ENCODE data around the gene ERCC8.

ERCC8 gene

DNA sequence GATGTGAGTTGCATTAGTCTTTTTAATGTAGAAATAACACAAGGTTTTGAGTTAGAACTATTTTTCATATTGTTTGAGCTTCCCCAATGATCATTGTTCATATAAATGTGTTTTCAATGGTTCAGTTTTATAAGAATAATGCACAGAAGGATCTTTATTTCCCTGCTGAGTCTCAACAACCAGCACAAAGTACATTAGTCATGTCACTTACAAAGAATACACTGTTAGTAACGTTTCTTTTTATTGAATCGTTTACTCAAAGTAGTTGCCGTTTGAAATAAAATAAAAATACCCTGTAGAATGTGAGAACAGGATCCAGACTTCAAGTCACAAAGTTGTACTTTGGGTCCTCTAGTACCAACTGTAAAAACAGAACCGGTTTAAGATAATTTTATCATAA, 41.5 kb downstream of the ERCC8 start:
- H4K91ac ChIP-seq (ENCODE audit: low read length) = no peak overlapping the region
- no peak overlapping the region for H2BK12ac ChIP-seq (ENCODE audit: low read length in 2 of 2)
- no peak overlapping the region for H2BK120ac ChIP-seq (ENCODE audit: low read depth, low read length)
- WGBS = 100% methylated on average over 4 of the region's 4 CpGs
- no peak overlapping the region for H2BK15ac ChIP-seq (ENCODE audit: low read depth, poor library complexity, severe bottlenecking)
- no peak overlapping the region for H3K23ac ChIP-seq (ENCODE audit: low read length in 2 of 2)
- no peak overlapping the region for H3K18ac ChIP-seq (ENCODE audit: low read depth in 1 of 2, low read length in 2 of 2)
- no peaks in the 10 kb centered on the region for H3K27me3 ChIP-seq (ENCODE audit: control insufficient read depth in 1 of 2, insufficient read depth in 1 of 2, low read length in 2 of 2)
- no peaks in the 10 kb centered on the region for H3K9me3 ChIP-seq (ENCODE audit: control insufficient read depth, low read length)
- no peaks in the 10 kb centered on the region for H3K79me1 ChIP-seq (replicated peaks; ENCODE audit: low read length, poor library complexity, severe bottlenecking)
- H2AFZ ChIP-seq (ENCODE audit: low read depth, low read length) = no peak overlapping the region
- DNase-seq = no peak
- no peak overlapping the region for H2BK5ac ChIP-seq (ENCODE audit: low read depth, low read length, poor library complexity, severe bottlenecking)
- no peak overlapping the region for H3K27ac ChIP-seq (ENCODE audit: low read length, poor library complexity, severe bottlenecking)
- no peak overlapping the region for H3K4me2 ChIP-seq (ENCODE audit: low read length, poor library complexity, severe bottlenecking)
- H3K9ac ChIP-seq (ENCODE audit: low read length) = no peak overlapping the region
- H3K36me3 ChIP-seq (ENCODE audit: control insufficient read depth in 1 of 2, insufficient read depth in 2 of 2, low read depth in 1 of 2, low read length in 2 of 2) = peaks cover 0 to 7% of the 10 kb centered on the region in 2 experiments
- H2AK5ac ChIP-seq (ENCODE audit: low read length, severe bottlenecking) = no peak overlapping the region
- no peak overlapping the region for H4K8ac ChIP-seq (ENCODE audit: low read length)
- H3K14ac ChIP-seq (ENCODE audit: low read length in 2 of 2) = no peak overlapping the region
- no peaks in the 10 kb centered on the region for H3K4me1 ChIP-seq (ENCODE audit: control insufficient read depth, insufficient read depth, low read depth, low read length)
- H3K4ac ChIP-seq (ENCODE audit: low read depth in 1 of 2, low read length in 2 of 2) = no peak overlapping the region
- H3K4me3 ChIP-seq (ENCODE audit: insufficient read depth in 1 of 2, low read depth in 1 of 2, low read length in 2 of 2) = no peak overlapping the region

DNA sequence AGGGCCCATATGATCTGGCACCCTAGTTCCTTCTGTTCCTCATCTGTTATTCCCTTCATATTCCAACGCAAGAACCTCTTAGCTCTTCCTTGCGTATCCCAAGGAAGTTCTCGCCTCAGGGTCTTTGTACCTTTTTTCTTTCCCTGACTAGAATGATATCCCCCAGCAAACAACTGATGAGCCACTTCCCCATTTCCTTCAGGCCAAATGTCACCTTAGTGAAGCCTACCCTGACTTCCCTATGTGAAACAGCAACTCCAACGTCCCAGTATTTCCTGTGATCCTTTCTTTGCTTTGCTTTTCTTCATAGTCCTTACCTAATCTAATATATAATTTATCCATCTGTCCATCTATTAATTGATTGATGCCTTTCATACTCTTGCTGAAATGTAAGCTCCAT, 47.9 kb downstream of the ERCC8 start:
- H4K8ac ChIP-seq (ENCODE audit: low read length) = no peak overlapping the region
- no peak overlapping the region for H4K91ac ChIP-seq (ENCODE audit: low read length)
- no peaks in the 10 kb centered on the region for H3K79me1 ChIP-seq (replicated peaks; ENCODE audit: low read length, poor library complexity, severe bottlenecking)
- no peak overlapping the region for H3K9ac ChIP-seq (ENCODE audit: low read length)
- H2BK5ac ChIP-seq (ENCODE audit: low read depth, low read length, poor library complexity, severe bottlenecking) = no peak overlapping the region
- no peak overlapping the region for H3K14ac ChIP-seq (ENCODE audit: low read length in 2 of 2)
- H3K9me3 ChIP-seq (ENCODE audit: control insufficient read depth, low read length) = no peaks in the 10 kb centered on the region
- DNase-seq = no peak
- no peak overlapping the region for H2BK120ac ChIP-seq (ENCODE audit: low read depth, low read length)
- H3K4me1 ChIP-seq (ENCODE audit: control insufficient read depth, insufficient read depth, low read depth, low read length) = no peaks in the 10 kb centered on the region
- 93% methylated on average over 4 of the region's 4 CpGs for WGBS
- H2AK5ac ChIP-seq (ENCODE audit: low read length, severe bottlenecking) = no peak overlapping the region
- no peak overlapping the region for H3K23ac ChIP-seq (ENCODE audit: low read length in 2 of 2)
- peaks cover 11 to 47% of the 10 kb centered on the region in 2 experiments for H3K36me3 ChIP-seq (ENCODE audit: control insufficient read depth in 1 of 2, insufficient read depth in 2 of 2, low read depth in 1 of 2, low read length in 2 of 2)
- no peak overlapping the region for H3K4me3 ChIP-seq (ENCODE audit: insufficient read depth in 1 of 2, low read depth in 1 of 2, low read length in 2 of 2)
- no peak overlapping the region for H2BK12ac ChIP-seq (ENCODE audit: low read length in 2 of 2)
- H2AFZ ChIP-seq (ENCODE audit: low read depth, low read length) = no peak overlapping the region
- no peak overlapping the region for H3K4me2 ChIP-seq (ENCODE audit: low read length, poor library complexity, severe bottlenecking)
- H3K4ac ChIP-seq (ENCODE audit: low read depth in 1 of 2, low read length in 2 of 2) = no peak overlapping the region
- no peak overlapping the region for H2BK15ac ChIP-seq (ENCODE audit: low read depth, poor library complexity, severe bottlenecking)
- H3K27ac ChIP-seq (ENCODE audit: low read length, poor library complexity, severe bottlenecking) = no peak overlapping the region
- H3K18ac ChIP-seq (ENCODE audit: low read depth in 1 of 2, low read length in 2 of 2) = no peak overlapping the region
- no peaks in the 10 kb centered on the region for H3K27me3 ChIP-seq (ENCODE audit: control insufficient read depth in 1 of 2, insufficient read depth in 1 of 2, low read length in 2 of 2)

DNA sequence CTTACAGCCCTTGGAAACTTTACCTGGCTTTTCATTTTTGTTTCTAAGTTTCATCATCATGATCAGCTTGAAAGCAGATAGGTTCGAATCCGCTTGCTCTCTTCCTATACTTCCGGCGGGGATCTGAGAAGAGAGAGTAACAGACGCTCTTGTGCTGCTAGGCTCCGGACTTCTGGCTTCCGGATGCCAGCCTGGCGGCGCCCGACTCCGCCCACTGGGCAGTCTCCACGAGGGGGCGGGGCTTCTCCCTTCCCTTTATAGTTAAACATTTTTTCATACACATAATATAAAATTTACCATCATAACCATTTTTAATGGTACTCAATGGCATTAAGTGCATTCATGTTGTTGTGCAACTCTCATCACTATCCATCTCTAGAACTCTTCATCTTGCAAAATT, 51.3 kb downstream of the ERCC8 start:
- no peak overlapping the region for H2BK5ac ChIP-seq (ENCODE audit: low read depth, low read length, poor library complexity, severe bottlenecking)
- H4K91ac ChIP-seq (ENCODE audit: low read length) = no peak overlapping the region
- H4K8ac ChIP-seq (ENCODE audit: low read length) = no peak overlapping the region
- H2AK5ac ChIP-seq (ENCODE audit: low read length, severe bottlenecking) = no peak overlapping the region
- H3K4me2 ChIP-seq (ENCODE audit: low read length, poor library complexity, severe bottlenecking) = no peak overlapping the region
- H3K79me1 ChIP-seq (replicated peaks; ENCODE audit: low read length, poor library complexity, severe bottlenecking) = no peaks in the 10 kb centered on the region
- peaks cover 11 to 51% of the 10 kb centered on the region in 2 experiments for H3K36me3 ChIP-seq (ENCODE audit: control insufficient read depth in 1 of 2, insufficient read depth in 2 of 2, low read depth in 1 of 2, low read length in 2 of 2)
- DNase-seq = no peak
- H3K18ac ChIP-seq (ENCODE audit: low read depth in 1 of 2, low read length in 2 of 2) = no peak overlapping the region
- H3K27ac ChIP-seq (ENCODE audit: low read length, poor library complexity, severe bottlenecking) = no peak overlapping the region
- H3K4me1 ChIP-seq (ENCODE audit: control insufficient read depth, insufficient read depth, low read depth, low read length) = no peaks in the 10 kb centered on the region
- H2BK120ac ChIP-seq (ENCODE audit: low read depth, low read length) = no peak overlapping the region
- no peaks in the 10 kb centered on the region for H3K9me3 ChIP-seq (ENCODE audit: control insufficient read depth, low read length)
- H3K9ac ChIP-seq (ENCODE audit: low read length) = no peak overlapping the region
- no peak overlapping the region for H2BK12ac ChIP-seq (ENCODE audit: low read length in 2 of 2)
- H3K23ac ChIP-seq (ENCODE audit: low read length in 2 of 2) = no peak overlapping the region
- H3K4ac ChIP-seq (ENCODE audit: low read depth in 1 of 2, low read length in 2 of 2) = no peak overlapping the region
- WGBS = 94% methylated on average over 11 of the region's 13 CpGs
- no peaks in the 10 kb centered on the region for H3K27me3 ChIP-seq (ENCODE audit: control insufficient read depth in 1 of 2, insufficient read depth in 1 of 2, low read length in 2 of 2)
- no peak overlapping the region for H3K14ac ChIP-seq (ENCODE audit: low read length in 2 of 2)
- no peak overlapping the region for H3K4me3 ChIP-seq (ENCODE audit: insufficient read depth in 1 of 2, low read depth in 1 of 2, low read length in 2 of 2)
- no peak overlapping the region for H2AFZ ChIP-seq (ENCODE audit: low read depth, low read length)
- H2BK15ac ChIP-seq (ENCODE audit: low read depth, poor library complexity, severe bottlenecking) = no peak overlapping the region

DNA sequence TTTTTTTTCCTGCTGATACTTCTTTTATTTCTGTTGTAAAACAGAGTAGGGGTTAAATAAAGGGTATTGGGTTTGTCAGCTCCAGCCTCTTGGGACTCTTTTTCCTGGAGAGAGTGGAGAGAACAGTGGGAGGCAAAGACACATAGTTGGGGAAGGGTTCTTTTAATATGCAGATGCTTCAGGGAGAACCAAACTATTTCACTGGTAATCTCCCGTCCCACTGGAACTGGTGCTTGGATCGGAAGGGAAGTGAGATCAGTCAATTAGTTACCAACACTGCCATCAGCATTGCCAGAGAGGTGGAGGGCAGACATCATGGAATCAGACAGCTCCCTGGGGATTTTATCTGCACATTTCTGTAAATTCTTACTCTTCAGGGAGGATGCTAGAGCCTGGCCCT, 53.2 kb downstream of the ERCC8 start:
- Histone ChIP-seq H3K4me2 (ENCODE audit: low read length, poor library complexity, severe bottlenecking) (no peak overlapping the region), H3K9me3 (ENCODE audit: control insufficient read depth, low read length) (no peaks in the 10 kb centered on the region), H2BK5ac (ENCODE audit: low read depth, low read length, poor library complexity, severe bottlenecking) (no peak overlapping the region), H3K79me1 (replicated peaks; ENCODE audit: low read length, poor library complexity, severe bottlenecking) (no peaks in the 10 kb centered on the region), H3K36me3 (ENCODE audit: control insufficient read depth in 1 of 2, insufficient read depth in 2 of 2, low read depth in 1 of 2, low read length in 2 of 2) (peaks cover 11 to 36% of the 10 kb centered on the region in 2 experiments), H3K27me3 (ENCODE audit: control insufficient read depth in 1 of 2, insufficient read depth in 1 of 2, low read length in 2 of 2) (no peaks in the 10 kb centered on the region), H2AFZ (ENCODE audit: low read depth, low read length) (no peak overlapping the region), H3K18ac (ENCODE audit: low read depth in 1 of 2, low read length in 2 of 2) (no peak overlapping the region), H2BK120ac (ENCODE audit: low read depth, low read length) (no peak overlapping the region), H4K8ac (ENCODE audit: low read length) (no peak overlapping the region), H4K91ac (ENCODE audit: low read length) (no peak overlapping the region), H2BK15ac (ENCODE audit: low read depth, poor library complexity, severe bottlenecking) (no peak overlapping the region), H3K14ac (ENCODE audit: low read length in 2 of 2) (no peak overlapping the region), H3K4me1 (ENCODE audit: control insufficient read depth, insufficient read depth, low read depth, low read length) (no peaks in the 10 kb centered on the region), H3K4me3 (ENCODE audit: insufficient read depth in 1 of 2, low read depth in 1 of 2, low read length in 2 of 2) (no peak overlapping the region), H3K9ac (ENCODE audit: low read length) (no peak overlapping the region), H2BK12ac (ENCODE audit: low read length in 2 of 2) (no peak overlapping the region), H2AK5ac (ENCODE audit: low read length, severe bottlenecking) (no peak overlapping the region), H3K4ac (ENCODE audit: low read depth in 1 of 2, low read length in 2 of 2) (no peak overlapping the region), H3K27ac (ENCODE audit: low read length, poor library complexity, severe bottlenecking) (no peak overlapping the region), H3K23ac (ENCODE audit: low read length in 2 of 2) (no peak overlapping the region)
- no peak for DNase-seq
- WGBS = 96% methylated on average over 2 of the region's 2 CpGs
